ENCODE data around the gene SCGN.

GRCh38 chr6:25627001-25627400, 25.0 kb upstream of the SCGN start:
- no peak for TF ChIP-seq POLR2AphosphoS5 (IDR thresholded peaks at IDR 0.05; ENCODE audit: low read depth, low read length)
- no peak for TF ChIP-seq REST (IDR thresholded peaks at IDR 0.05; ENCODE audit: insufficient read depth in 1 of 2, low read depth in 2 of 2, low read length in 2 of 2)
- no peak for TF ChIP-seq SIN3A (IDR thresholded peaks at IDR 0.05; ENCODE audit: borderline replicate concordance, insufficient read depth, low read length)
- no peak for TF ChIP-seq TAF1 (IDR thresholded peaks at IDR 0.05; ENCODE audit: borderline replicate concordance, insufficient read depth, low read length)
- no peak for TF ChIP-seq FOXP2 (optimal IDR thresholded peaks at IDR 0.05; ENCODE audit: borderline replicate concordance, extremely low read depth, extremely low read length, insufficient read depth)

Measured in PFSK-1 (cell line).